Psoas muscle (tissue), 8 donors: ENCODE results near the gene TMEM26. TPM values are rescaled to one million over a fixed set of nuclear protein-coding genes. Genes with fewer than 3 reads are reported as not detected.

Experiments
- ATAC-seq, 4 donors: fragments of 200-7000 bp; cut with Tn5 transposase; one replicate each; pipeline ENCODE4 v1.9.1; 2020; ENCODE audit warnings: moderate library complexity in 3 of 4, mild to moderate bottlenecking in 2 of 4
- DNase-seq, 2 donors: peaks; one replicate each; pipeline ENCODE4 v3.0.0-alpha.2; 2020
- H3K27ac ChIP-seq: fragments of 200-600 bp; one replicate; pipeline ENCODE4 v1.8.0; 2022
- H3K27me3 ChIP-seq, 3 donors: fragments of 200-600 bp in 1 of 3; one replicate each; pipeline versions ENCODE4 v1.6.1 to v1.8.0; 2013 to 2022; ENCODE audit warnings: low read length in 2 of 3, mild to moderate bottlenecking in 2 of 3, moderate library complexity in 1 of 3; ENCODE audit not compliant: insufficient read depth in 3 of 3
- H3K36me3 ChIP-seq, 2 donors: fragments of 200-600 bp in 1 of 2; one replicate each; pipeline versions ENCODE4 v1.6.1 to v1.8.0; 2013 to 2022; ENCODE audit warnings: low read depth in 1 of 2, mild to moderate bottlenecking in 1 of 2, moderate library complexity in 1 of 2; ENCODE audit not compliant: insufficient read depth in 1 of 2
- H3K4me1 ChIP-seq: fragments of 200-600 bp; one replicate; pipeline ENCODE4 v1.8.0; 2022
- H3K4me3 ChIP-seq: fragments of 200-600 bp; one replicate; pipeline ENCODE4 v1.8.0; 2022; ENCODE audit warnings: mild to moderate bottlenecking
- H3K9me3 ChIP-seq: fragments of 200-600 bp; one replicate; pipeline ENCODE4 v1.8.0; 2022
- CTCF ChIP-seq: fragments of 200-600 bp; IDR thresholded peaks from one replicate; pipeline ENCODE4 v1.8.0; 2022; ENCODE audit warnings: antibody characterized with exemption
- whole genome bisulfite sequencing, 3 donors: extraction: QIAGEN DNeasy Blood & Tissue Kit; methylation state at CpG; one replicate each; pipeline versions ENCODE4 v1.1.6 to v1.1.7; 2013; 5-methylcytosine and 5-hydroxymethylcytosine counted together
- intact Hi-C, 2 donors: fragments of 100-400 bp; cut with DNase I; formaldehyde crosslinking; loops; one replicate each; pipeline versions ENCODE4 v1.11.0 to v1.14.2; 2022
- polyA plus RNA-seq, 3 donors: library from polyadenylated mRNA; stranded (reverse); fragments of 200-250 nt; gene quantifications; one replicate each; pipeline ENCODE4 v1.2.3, GENCODE V29; 2013
- total RNA-seq, 4 donors: library from RNA; stranded (reverse); fragmentation: NEBNext Ultra II Directional in 2 of 4; extraction: Animal tissue kit (Norgen Biotek cat#: 25700) in 2 of 4; gene quantifications; one replicate each; pipeline versions ENCODE4 v1.2.1 to v1.2.4, GENCODE V29; 2021 to 2023
- donor health status: healthy with polysubstance abuse.
- donor health status: DM: no; HTN: no; CAD: no; lungs with moderate emphysema.
- donor health status: Bipolar disorder and iron deficiency.
- donor health status: healthy.
- donor health status: DM: yes; HTN: yes; CAD: no.
- donor health status: DM: no; HTN: no; CAD: no.
- donor health status: DM: no; HTN: no; CAD: no.
- donor health status: DM: yes; HTN: yes; CAD: no.

Gene TMEM26
- total and polyA plus RNA-seq, 7 donors: 0.05 to 0.99 (median 0.10) TPM

GRCh38 chr10:61465171-61465496, 12.0 kb upstream of the TMEM26 start:
- TF ChIP-seq CTCF: no peak
- ATAC-seq (no peak), DNase-seq (no peak)
- Histone ChIP-seq H3K27me3 (no peaks in the 10 kb centered on the region), H3K4me1 (no peaks in the 10 kb centered on the region), H3K36me3 (no peaks in the 10 kb centered on the region), H3K4me3 (no peak overlapping the region), H3K9me3 (no peaks in the 10 kb centered on the region), H3K27ac (no peak overlapping the region)
- intact Hi-C loops: no loop called here

GRCh38 chr10:61464461-61465170, 11.4 kb upstream of the TMEM26 start:
- no peaks in the 10 kb centered on the region for H3K36me3 ChIP-seq
- H3K27ac ChIP-seq: no peak overlapping the region
- H3K4me3 ChIP-seq: no peak overlapping the region
- no peak for TF ChIP-seq CTCF
- no peaks in the 10 kb centered on the region for H3K27me3 ChIP-seq
- intact Hi-C loops: no loop called here
- ATAC-seq (no peak), DNase-seq (no peak)
- WGBS, 3 donors: 75 to 81% (median 77%) methylated on average over 6 of the region's 6 CpGs
- no peaks in the 10 kb centered on the region for H3K9me3 ChIP-seq
- no peaks in the 10 kb centered on the region for H3K4me1 ChIP-seq

- no peaks in the 10 kb centered on the region for H3K27me3 ChIP-seq
- H3K4me1 ChIP-seq: no peaks in the 10 kb centered on the region
- no peak for TF ChIP-seq CTCF
- ATAC-seq: no peak
- intact Hi-C loops: no loop called here
- H3K27ac ChIP-seq: no peak overlapping the region
- no peak for DNase-seq
- 31 to 39% (median 32%) methylated on average over 5 of the region's 5 CpGs for WGBS, 3 donors
- H3K4me3 ChIP-seq: no peak overlapping the region
- no peaks in the 10 kb centered on the region for H3K36me3 ChIP-seq
- H3K9me3 ChIP-seq: no peaks in the 10 kb centered on the region
Measured at GRCh38 chr10:61463035-61463909, 10.1 kb upstream of the TMEM26 start.

- no peak for ATAC-seq
- Histone ChIP-seq H3K9me3 (no peaks in the 10 kb centered on the region), H3K4me3 (no peak overlapping the region), H3K27me3 (no peaks in the 10 kb centered on the region), H3K36me3 (no peaks in the 10 kb centered on the region), H3K27ac (no peak overlapping the region), H3K4me1 (no peaks in the 10 kb centered on the region)
- no peak for DNase-seq
- intact Hi-C loops: no loop called here
- TF ChIP-seq CTCF: no peak
Measured at GRCh38 chr10:61460835-61461234, 7.7 kb upstream of the TMEM26 start.
